Chondrocyte (in vitro differentiated cells): ENCODE data around the gene SELENOO. TPM values are rescaled to one million over a fixed set of nuclear protein-coding genes. Genes with fewer than 3 reads are reported as not detected.

Experiments
- DNase-seq: peaks from one replicate; pipeline ENCODE4 v3.0.0; 2021; ENCODE audit warnings: mixed read lengths, low spot score
- H3K27ac Mint-ChIP-seq: one replicate; pipeline ENCODE4 v1.8.0; 2021; ENCODE audit warnings: mild to moderate bottlenecking, moderate library complexity, mixed read lengths; ENCODE audit not compliant: unreplicated experiment
- H3K27me3 Mint-ChIP-seq: 2 replicates; pipeline ENCODE4 v1.8.0; 2021; ENCODE audit warnings: low read depth, mixed read lengths
- H3K36me3 Mint-ChIP-seq: 2 replicates; pipeline ENCODE4 v1.8.0; 2021; ENCODE audit warnings: low read depth, mixed read lengths
- H3K4me1 Mint-ChIP-seq: 2 replicates; pipeline ENCODE4 v1.8.0; 2021; ENCODE audit warnings: low read depth, mild to moderate bottlenecking, mixed read lengths
- H3K4me3 Mint-ChIP-seq: one replicate; pipeline ENCODE4 v1.8.0; 2021; ENCODE audit warnings: mild to moderate bottlenecking, moderate library complexity, mixed read lengths; ENCODE audit not compliant: unreplicated experiment
- H3K9me3 Mint-ChIP-seq: 2 replicates; pipeline ENCODE4 v1.8.0; 2021; ENCODE audit warnings: low read depth, mixed read lengths
- CTCF ChIP-seq: fragments of 200-600 bp; sonication (generic); IDR thresholded peaks from 2 replicates; pipeline ENCODE4 v1.5.0; 2021; ENCODE audit warnings: antibody characterized with exemption, mild to moderate bottlenecking, moderate library complexity
- total RNA-seq: library from RNA; stranded (reverse); gene quantifications from 3 replicates; pipeline ENCODE4 v1.2.1, GENCODE V29; 2021

SELENOO gene
- total RNA-seq, 1 donor from 2014 or later = 17.1 TPM

- DNase-seq = no peak
- H3K4me3 Mint-ChIP-seq = no peak overlapping the region
- H3K9me3 Mint-ChIP-seq = no peaks in the 10 kb centered on the region
- H3K27ac Mint-ChIP-seq = no peak overlapping the region
- no peaks in the 10 kb centered on the region for H3K27me3 Mint-ChIP-seq
- TF ChIP-seq CTCF = no peak
- no peaks in the 10 kb centered on the region for H3K36me3 Mint-ChIP-seq
- peaks cover 18% of the 10 kb centered on the region for H3K4me1 Mint-ChIP-seq
These were observed 2.8 kb upstream of the SELENOO start for GRCh38 chr22:50197856-50198623.

- Mint-ChIP-seq H3K36me3 (peaks cover 3% of the 10 kb centered on the region), H3K4me1 (peaks cover 18% of the 10 kb centered on the region), H3K27ac (no peak overlapping the region), H3K27me3 (no peaks in the 10 kb centered on the region), H3K9me3 (no peaks in the 10 kb centered on the region), H3K4me3 (no peak overlapping the region)
- no peak for TF ChIP-seq CTCF
- no peak for DNase-seq
These were observed 2.2 kb upstream of the SELENOO start for GRCh38 chr22:50198624-50199017.

- no peak for TF ChIP-seq CTCF
- H3K4me1 Mint-ChIP-seq = peaks cover 18% of the 10 kb centered on the region
- H3K36me3 Mint-ChIP-seq = peaks cover 3% of the 10 kb centered on the region
- peak overlapping the region; percentile 68 for H3K4me3 Mint-ChIP-seq
- no peaks in the 10 kb centered on the region for H3K9me3 Mint-ChIP-seq
- no peak for DNase-seq
- H3K27ac Mint-ChIP-seq = peak overlapping the region; percentile 2
- H3K27me3 Mint-ChIP-seq = no peaks in the 10 kb centered on the region
These were observed 1.5 kb upstream of the SELENOO start for GRCh38 chr22:50199251-50199721.

- Mint-ChIP-seq H3K27ac (peak overlapping the region; percentile 2), H3K36me3 (peaks cover 6% of the 10 kb centered on the region)
These were observed 866 bp upstream of the SELENOO start for GRCh38 chr22:50199829-50200460.

More at GRCh38 chr22:50199829-50200460, 866 bp upstream of the SELENOO start:
- Mint-ChIP-seq H3K27me3 (no peaks in the 10 kb centered on the region), H3K9me3 (no peaks in the 10 kb centered on the region), H3K4me3 (peak overlapping the region; percentile 68), H3K4me1 (peaks cover 18% of the 10 kb centered on the region)
- DNase-seq = no peak
- no peak for TF ChIP-seq CTCF
